Coronary artery (tissue), 2 donors: ENCODE data around the gene RIPK4.

Experiments
- DNase-seq: peaks from one replicate; pipeline ENCODE4 v3.0.0-alpha.2; 2017; ENCODE audit warnings: low spot score
- H3K27ac ChIP-seq, 2 donors: fragments of 200-600 bp; sonication (generic); one replicate each; pipeline ENCODE4 v1.5.1; 2016 to 2019
- H3K4me3 ChIP-seq: fragments of 200-600 bp; sonication (generic); 2 replicates; pipeline ENCODE4 v1.5.1; 2016; ENCODE audit warnings: mild to moderate bottlenecking, moderate library complexity
- CTCF ChIP-seq: fragments of 200-600 bp; sonication (generic); IDR thresholded peaks from one replicate; pipeline ENCODE4 v1.5.1; 2019; ENCODE audit warnings: antibody characterized with exemption

RIPK4 gene

GRCh38 chr21:41745026-41745820 is 21.6 kb downstream of the RIPK4 start:
- Histone ChIP-seq H3K27ac (no peak overlapping the region), H3K4me3 (no peak overlapping the region)
- TF ChIP-seq CTCF: no peak
- DNase-seq: no peak

- DNase-seq: no peak
- Histone ChIP-seq H3K27ac (no peak overlapping the region), H3K4me3 (no peak overlapping the region)
- TF ChIP-seq CTCF: no peak
Measured at GRCh38 chr21:41744028-41744930, 22.6 kb downstream of the RIPK4 start.

- no peak for DNase-seq
- no peak for TF ChIP-seq CTCF
Measured at GRCh38 chr21:41743321-41744027, 23.4 kb downstream of the RIPK4 start.

GRCh38 chr21:41742073-41742875 is 24.6 kb downstream of the RIPK4 start:
- H3K4me3 ChIP-seq: no peak overlapping the region
- H3K27ac ChIP-seq: no peak overlapping the region
- TF ChIP-seq CTCF: no peak
- no peak for DNase-seq

More at GRCh38 chr21:41743321-41744027, 23.4 kb downstream of the RIPK4 start:
- no peak overlapping the region for H3K4me3 ChIP-seq
- no peak overlapping the region for H3K27ac ChIP-seq

GRCh38 chr21:41741253-41742072 is 25.4 kb downstream of the RIPK4 start:
- Histone ChIP-seq H3K4me3 (no peak overlapping the region), H3K27ac (no peak overlapping the region)
- no peak for DNase-seq
- no peak for TF ChIP-seq CTCF
